ENCODE data around the gene SNTG2. TPM values are rescaled to one million over a fixed set of nuclear protein-coding genes. Genes with fewer than 3 reads are reported as not detected.

SNTG2 gene
- total and polyA plus RNA-seq, 2 donors (not counting 1 experiment from before 2014, with no cell fraction given): 0.06 TPM; not detected in 1

GRCh38 chr2:955829-956731, 5.4 kb downstream of the SNTG2 start:
- no peaks in the 10 kb centered on the region for H3K36me3 ChIP-seq (ENCODE audit: control insufficient read depth, insufficient read depth, low read length)
- no peak overlapping the region for H3K4me2 ChIP-seq (ENCODE audit: extremely low read depth, insufficient read depth, low read length)
- H3K27ac ChIP-seq (ENCODE audit: insufficient read depth, low read length): no peak overlapping the region
- no peak for DNase-seq (ENCODE audit: low read depth in 2 of 2)
- H3K79me2 ChIP-seq (ENCODE audit: control insufficient read depth, insufficient read depth, low read length): no peaks in the 10 kb centered on the region
- H2AFZ ChIP-seq (ENCODE audit: low read length): no peak overlapping the region
- no peak overlapping the region for H3K4me3 ChIP-seq (replicated peaks in 1 of 4; ENCODE audit: control extremely low read depth in 1 of 4, insufficient read depth in 1 of 4, low read depth in 3 of 4, low read length in 4 of 4)
- no peaks in the 10 kb centered on the region for H4K20me1 ChIP-seq (ENCODE audit: control insufficient read depth, extremely low read depth, insufficient read depth, low read length)
- no peak overlapping the region for H3K9ac ChIP-seq (ENCODE audit: insufficient read depth, low read length)
- H3K27me3 ChIP-seq (ENCODE audit: control insufficient read depth, insufficient read depth, low read length): peaks cover 7% of the 10 kb centered on the region
- TF ChIP-seq CTCF (conservative IDR thresholded peaks at IDR 0.05 in 1 of 2, IDR thresholded peaks at IDR 0.05 in 1 of 2; ENCODE audit: low read depth in 1 of 2, low read length in 2 of 2) (no peak), EZH2 (IDR thresholded peaks at IDR 0.05; ENCODE audit: low read length, missing control alignments) (no peak)
- H3K4me1 ChIP-seq (ENCODE audit: control insufficient read depth, extremely low read depth, insufficient read depth, low read length): no peaks in the 10 kb centered on the region
- H3K9me3 ChIP-seq (ENCODE audit: control insufficient read depth, insufficient read depth, low read depth, low read length): no peaks in the 10 kb centered on the region

- Histone ChIP-seq H2AFZ (ENCODE audit: low read length) (no peak overlapping the region), H3K27ac (ENCODE audit: insufficient read depth, low read length) (no peak overlapping the region), H3K9me3 (ENCODE audit: control insufficient read depth, insufficient read depth, low read depth, low read length) (no peaks in the 10 kb centered on the region), H3K4me2 (ENCODE audit: extremely low read depth, insufficient read depth, low read length) (no peak overlapping the region), H3K4me1 (ENCODE audit: control insufficient read depth, extremely low read depth, insufficient read depth, low read length) (no peaks in the 10 kb centered on the region), H3K79me2 (ENCODE audit: control insufficient read depth, insufficient read depth, low read length) (no peaks in the 10 kb centered on the region), H3K9ac (ENCODE audit: insufficient read depth, low read length) (no peak overlapping the region), H3K36me3 (ENCODE audit: control insufficient read depth, insufficient read depth, low read length) (no peaks in the 10 kb centered on the region), H4K20me1 (ENCODE audit: control insufficient read depth, extremely low read depth, insufficient read depth, low read length) (no peaks in the 10 kb centered on the region), H3K27me3 (ENCODE audit: control insufficient read depth, insufficient read depth, low read length) (no peaks in the 10 kb centered on the region), H3K4me3 (replicated peaks in 1 of 4; ENCODE audit: control extremely low read depth in 1 of 4, insufficient read depth in 1 of 4, low read depth in 3 of 4, low read length in 4 of 4) (no peak overlapping the region)
- TF ChIP-seq CTCF (conservative IDR thresholded peaks at IDR 0.05 in 1 of 2, IDR thresholded peaks at IDR 0.05 in 1 of 2; ENCODE audit: low read depth in 1 of 2, low read length in 2 of 2) (no peak), EZH2 (IDR thresholded peaks at IDR 0.05; ENCODE audit: low read length, missing control alignments) (no peak)
- no peak for DNase-seq (ENCODE audit: low read depth in 2 of 2)
These were observed 8.8 kb downstream of the SNTG2 start for GRCh38 chr2:959457-959856.

- Histone ChIP-seq H3K79me2 (ENCODE audit: control insufficient read depth, insufficient read depth, low read length) (no peaks in the 10 kb centered on the region), H4K20me1 (ENCODE audit: control insufficient read depth, extremely low read depth, insufficient read depth, low read length) (no peaks in the 10 kb centered on the region), H3K9me3 (ENCODE audit: control insufficient read depth, insufficient read depth, low read depth, low read length) (no peaks in the 10 kb centered on the region), H3K27ac (ENCODE audit: insufficient read depth, low read length) (no peak overlapping the region), H3K4me3 (replicated peaks in 1 of 4; ENCODE audit: control extremely low read depth in 1 of 4, insufficient read depth in 1 of 4, low read depth in 3 of 4, low read length in 4 of 4) (no peak overlapping the region), H3K4me1 (ENCODE audit: control insufficient read depth, extremely low read depth, insufficient read depth, low read length) (no peaks in the 10 kb centered on the region), H3K4me2 (ENCODE audit: extremely low read depth, insufficient read depth, low read length) (no peak overlapping the region), H3K36me3 (ENCODE audit: control insufficient read depth, insufficient read depth, low read length) (no peaks in the 10 kb centered on the region), H2AFZ (ENCODE audit: low read length) (no peak overlapping the region), H3K9ac (ENCODE audit: insufficient read depth, low read length) (no peak overlapping the region), H3K27me3 (ENCODE audit: control insufficient read depth, insufficient read depth, low read length) (no peaks in the 10 kb centered on the region)
- TF ChIP-seq CTCF (conservative IDR thresholded peaks at IDR 0.05 in 1 of 2, IDR thresholded peaks at IDR 0.05 in 1 of 2; ENCODE audit: low read depth in 1 of 2, low read length in 2 of 2): no peak
- TF ChIP-seq EZH2 (IDR thresholded peaks at IDR 0.05; ENCODE audit: low read length, missing control alignments): no peak
- DNase-seq (ENCODE audit: low read depth in 2 of 2): no peak
These were observed 9.6 kb downstream of the SNTG2 start for GRCh38 chr2:960061-960736.
